A549 treated with AZD2906 at 1 μM for 4 hours (cell line): ENCODE results near the gene ZNF836. TPM values are rescaled to one million over a fixed set of nuclear protein-coding genes. Genes with fewer than 3 reads are reported as not detected.

Experiments
- total RNA-seq: library from RNA; stranded (reverse); fragments of 200-300 nt; extraction: Qiagen RNA extraction; gene quantifications from 5 replicates; pipeline ENCODE4 v1.2.3, GENCODE V29; 2022

ZNF836 gene
- 0.42 to 1.1 TPM (median 0.76 TPM) in 5 replicates for total RNA-seq

DNA sequence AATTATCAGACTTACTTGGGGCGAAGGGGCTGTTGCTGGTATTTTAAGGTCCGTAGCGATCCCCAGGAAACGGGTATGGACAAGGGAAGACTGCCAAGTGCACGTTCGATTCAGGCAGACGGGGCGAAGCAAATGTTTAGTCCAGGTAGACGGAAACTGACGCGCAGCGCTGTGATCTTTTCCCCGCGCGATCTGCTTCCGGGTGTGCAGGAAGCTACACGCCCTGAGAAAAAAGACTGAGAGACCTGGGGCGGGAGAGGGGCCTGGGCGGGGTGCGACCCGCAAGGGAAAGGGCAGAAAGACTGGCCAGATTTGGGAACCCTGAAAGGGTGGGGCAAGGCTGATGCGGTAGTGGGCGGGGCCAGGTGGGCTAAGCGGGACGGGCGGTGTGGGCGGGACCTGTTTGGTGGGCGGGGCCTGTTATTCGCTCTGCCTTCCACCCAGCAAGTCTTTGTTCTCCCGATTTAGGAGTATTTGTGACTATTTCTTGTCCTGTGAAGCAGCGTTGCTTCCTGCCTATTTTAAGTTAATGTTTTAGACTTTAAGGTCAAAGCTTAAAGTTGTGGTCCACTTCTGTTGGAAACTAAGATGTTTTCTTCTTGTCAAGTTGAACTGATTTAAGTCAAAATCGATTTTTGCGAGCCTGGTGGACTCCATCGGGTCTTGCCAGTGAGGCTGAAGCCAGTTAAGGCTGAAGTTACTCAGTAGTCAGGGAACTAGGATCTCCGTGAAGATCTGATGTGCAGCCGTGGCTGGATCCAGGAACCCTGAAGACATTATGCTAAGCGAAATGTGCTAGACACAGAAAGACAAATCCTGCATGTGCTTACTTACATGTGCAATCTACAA lies at the start of gene ZNF836:
Gene ZNF836, minus strand, starts transcription at position 301 of the 849 bp plus-strand sequence. CDS start 3,549 bp downstream, outside the sequence.

DNA sequence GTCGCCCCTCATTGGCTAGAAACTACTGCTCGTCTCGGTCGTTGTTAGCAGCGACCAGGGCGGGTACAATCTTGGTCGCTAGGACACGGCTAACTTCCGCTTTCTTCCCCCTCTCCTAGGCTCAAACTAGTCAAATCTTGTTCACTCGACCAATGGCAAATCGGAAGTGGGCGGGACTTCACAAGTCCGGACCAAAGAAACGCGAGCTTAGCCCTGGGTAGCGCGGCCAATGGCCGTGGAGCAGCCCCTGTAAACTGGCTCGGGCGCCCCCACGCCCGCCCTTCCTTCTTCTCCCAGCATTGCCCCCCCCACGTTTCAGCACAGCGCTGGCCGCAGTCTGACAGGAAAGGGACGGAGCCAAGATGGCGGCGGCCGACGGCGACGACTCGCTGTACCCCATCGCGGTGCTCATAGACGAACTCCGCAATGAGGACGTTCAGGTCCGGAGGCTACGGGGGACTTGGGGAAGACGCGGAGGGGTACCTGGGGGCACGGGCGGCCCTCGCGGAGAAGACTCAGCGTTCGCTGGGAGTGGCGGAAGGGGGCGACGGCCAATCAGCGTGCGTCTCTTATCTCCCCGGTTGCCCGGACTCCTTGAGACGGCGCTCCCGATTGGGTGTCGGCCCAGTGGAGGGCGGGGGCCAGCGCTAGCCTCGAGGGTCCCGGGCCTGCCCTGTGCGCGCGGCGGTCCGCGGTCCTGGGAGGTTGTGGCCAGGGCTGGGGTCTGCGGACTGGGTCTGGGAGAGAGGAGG lies 18.5 kb upstream of the ZNF836 start, which contains the start of gene PPP2R1A:
Gene PPP2R1A, plus strand, starts transcription at position 318 of the 752 bp plus-strand sequence. Its CDS starts 45 bp downstream, at position 363.

DNA sequence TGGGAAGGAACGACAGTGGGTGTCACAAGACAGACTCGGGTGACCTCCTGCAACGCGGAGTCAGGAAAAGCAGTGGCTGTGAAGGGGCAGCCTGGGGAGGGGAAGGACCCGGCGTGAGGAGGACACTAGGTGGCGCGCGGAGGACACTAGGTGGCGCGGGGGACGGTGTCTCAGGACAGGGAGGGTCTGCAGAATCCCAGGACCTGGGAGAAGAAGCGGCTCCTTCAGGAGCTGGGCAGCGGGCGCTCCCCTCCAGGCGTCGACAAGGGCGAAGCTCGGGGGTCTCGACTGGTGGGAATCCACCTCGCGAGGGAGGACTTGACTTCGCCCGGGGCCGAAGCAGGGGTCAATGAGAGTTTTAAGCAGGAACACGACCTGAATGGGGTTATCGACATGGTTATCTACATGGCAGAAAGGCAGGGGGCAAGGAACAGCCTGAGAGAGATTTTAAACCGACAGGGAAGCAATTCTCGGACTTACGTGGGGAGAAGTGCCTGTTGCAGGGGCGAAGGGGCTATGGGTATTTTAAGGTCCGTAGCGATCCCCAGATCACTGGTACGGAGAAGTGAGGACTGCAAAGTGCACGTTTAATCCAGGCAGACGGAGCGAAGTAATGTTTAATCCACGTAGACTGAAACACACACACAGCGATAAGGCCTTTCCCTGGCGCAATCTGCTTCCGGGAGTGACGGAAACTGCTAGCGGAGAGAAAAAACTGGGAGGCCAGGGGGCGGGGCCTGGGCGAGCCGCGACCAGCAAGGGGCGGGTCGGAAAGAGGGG lies 32.0 kb downstream of the ZNF836 start, which contains the start of gene ZNF616:
Gene ZNF616, minus strand, starts transcription at position 687 of the 780 bp plus-strand sequence. CDS start 9,426 bp downstream, outside the sequence.

Other genes with a start within 250 kb of the ZNF836 start
- 0.82 to 1.7 TPM (median 0.93 TPM) in 5 replicates for gene ZNF613, start 244.1 kb downstream of the ZNF836 start, total RNA-seq
- 3.4 to 5.1 TPM (median 3.5 TPM) in 5 replicates for gene ZNF350, start 184.8 kb downstream of the ZNF836 start, total RNA-seq
- gene ZNF615, start 163.4 kb downstream of the ZNF836 start, total RNA-seq, result 3.1 to 4.8 TPM (median 4.0 TPM) in 5 replicates
- gene ZNF614, start 143.2 kb downstream of the ZNF836 start, total RNA-seq, result 2.5 to 3.5 TPM (median 2.9 TPM) in 5 replicates
- 1.4 to 1.9 TPM (median 1.5 TPM) in 5 replicates for gene ZNF432, start 122.8 kb downstream of the ZNF836 start, total RNA-seq
- gene ZNF841, start 75.9 kb downstream of the ZNF836 start, total RNA-seq, result 1.6 to 1.9 TPM (median 1.8 TPM) in 5 replicates
- 0.41 to 1.1 TPM (median 0.82 TPM) in 5 replicates for gene ZNF616, start 31.7 kb downstream of the ZNF836 start, total RNA-seq
- gene PPP2R1A, start 18.4 kb upstream of the ZNF836 start, total RNA-seq, result 184 to 318 TPM (median 309 TPM) in 5 replicates
- 6.6 to 11.2 TPM (median 8.3 TPM) in 5 replicates for gene ZNF766, start 98.0 kb upstream of the ZNF836 start, total RNA-seq
- gene ZNF480, start 125.5 kb upstream of the ZNF836 start, total RNA-seq, result 6.1 to 17.9 TPM (median 16.3 TPM) in 5 replicates
- not detected in 5 replicates for gene ZNF610, start 164.6 kb upstream of the ZNF836 start, total RNA-seq
- gene ZNF880, start 198.3 kb upstream of the ZNF836 start, total RNA-seq, result 0.63 to 1.5 TPM (median 0.81 TPM) in 5 replicates
- 0.24 to 0.27 TPM in 2 of 5 replicates, not detected in the others for gene ZNF528, start 226.2 kb upstream of the ZNF836 start, total RNA-seq